HG03097 (cell line): ENCODE results near the gene PRODH.
"Not testable (repeated sequence)": the region's sequence is repeated elsewhere in the genome, so short reads cannot be mapped to it uniquely, and the experiment has no call there.

Experiments
- ATAC-seq: cut with Tn5 transposase; IDR thresholded peaks from one replicate; pipeline ENCODE4 v1.9.1; 2021; ENCODE audit not compliant: unreplicated experiment, low FRiP score

PRODH gene

DNA sequence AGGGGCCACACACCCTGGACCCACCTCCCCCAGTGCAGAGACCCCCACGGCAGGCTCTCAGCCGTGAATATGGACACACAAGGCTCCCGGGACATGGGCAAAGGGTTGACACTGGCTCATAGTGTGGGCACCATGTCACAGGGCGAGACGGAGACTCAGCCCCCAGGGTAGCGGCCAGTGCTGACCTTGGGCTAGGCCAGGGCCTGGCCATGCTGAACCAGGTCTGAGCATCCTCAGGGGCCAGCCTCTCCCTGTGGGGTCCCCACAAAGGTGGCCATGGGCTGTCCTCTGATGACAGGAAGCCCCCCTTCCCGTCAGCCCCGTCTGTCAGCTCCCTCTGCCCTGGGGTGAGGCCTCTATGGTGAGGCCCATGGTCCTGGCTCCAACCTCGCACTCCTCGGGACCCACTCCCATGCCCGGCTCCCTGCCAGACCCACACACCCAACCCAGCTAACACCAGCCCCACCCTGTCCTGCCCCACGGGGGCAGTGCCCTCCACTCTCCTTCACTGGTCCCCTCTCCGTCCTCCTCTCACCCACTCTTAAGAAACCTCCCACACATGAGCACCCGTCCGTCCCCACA lies 19.0 kb upstream of the PRODH start:
- ATAC-seq, result no peak

DNA sequence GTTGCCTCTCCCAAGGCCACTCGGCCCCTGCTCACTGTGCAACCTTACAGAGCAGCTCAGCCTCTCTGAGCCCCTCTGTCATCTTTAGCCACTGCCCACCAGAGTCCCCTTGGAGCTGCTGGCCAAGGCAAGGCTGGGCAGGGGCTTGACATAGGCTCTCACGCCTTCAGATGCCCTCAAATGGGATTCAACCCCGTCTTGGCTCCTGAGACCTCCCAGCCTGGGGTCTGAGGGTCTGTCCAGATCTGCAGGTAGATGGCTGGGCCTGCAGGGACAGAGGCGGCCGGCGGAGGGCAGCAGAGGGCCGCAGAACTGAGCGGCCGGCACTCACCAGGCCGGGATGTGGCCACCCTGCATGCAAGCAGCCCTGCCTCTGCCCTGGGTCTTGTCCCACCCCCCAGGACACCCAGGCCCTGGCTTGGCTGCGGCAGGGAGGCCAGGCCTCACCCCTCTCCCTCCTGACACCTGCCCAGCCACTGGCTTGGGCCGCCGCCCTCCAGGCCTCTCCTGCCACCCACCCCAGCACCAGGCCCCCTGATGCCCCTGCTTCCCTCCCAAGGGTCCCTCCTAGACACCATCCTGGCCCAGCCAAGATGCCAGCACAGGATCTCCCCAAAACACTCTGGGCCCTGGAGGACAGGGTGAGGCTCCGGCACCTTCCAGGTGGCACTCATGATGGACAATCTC lies 18.4 kb upstream of the PRODH start:
- ATAC-seq, result not testable (repeated sequence)

DNA sequence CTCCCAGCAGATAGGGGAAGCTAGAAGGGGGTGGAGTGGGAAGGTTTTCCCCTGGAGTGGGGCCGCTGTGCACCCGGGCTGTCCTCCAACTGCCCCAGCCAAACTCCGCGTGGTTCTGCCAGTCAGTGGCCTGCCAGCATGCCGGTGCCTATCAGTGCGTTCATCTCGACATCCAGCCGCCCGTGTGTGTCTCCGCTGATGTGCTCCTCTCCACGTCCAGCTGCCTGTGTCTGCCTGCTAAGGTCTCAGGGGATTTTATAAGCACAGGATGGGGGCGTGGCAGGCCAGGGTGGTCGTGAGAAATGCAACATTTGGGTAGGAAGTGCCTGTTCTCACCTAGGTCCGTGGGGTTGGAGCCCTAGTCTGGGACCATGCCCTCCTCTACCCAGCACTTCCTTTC lies 17.0 kb upstream of the PRODH start:
- ATAC-seq, result not testable (repeated sequence)

DNA sequence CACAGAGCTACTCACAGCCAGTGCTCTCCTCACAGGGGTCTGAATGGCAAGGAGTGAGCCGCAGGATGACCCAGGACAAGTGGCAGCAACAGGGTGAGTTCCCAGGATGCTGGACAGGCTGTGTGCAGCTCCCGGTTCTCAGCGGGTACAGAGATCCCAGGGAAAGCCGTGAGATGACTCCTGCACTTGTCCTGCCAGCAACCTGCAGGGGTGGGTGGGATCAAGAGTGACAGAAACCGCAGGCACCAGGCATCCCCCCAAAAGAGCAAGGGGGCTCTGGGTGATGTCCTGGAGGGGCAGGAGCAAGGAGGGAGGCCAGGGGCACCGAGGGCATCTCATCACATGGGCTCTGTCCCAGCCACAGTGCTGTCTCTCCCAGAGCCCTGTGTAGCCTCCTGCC lies 15.9 kb upstream of the PRODH start:
- ATAC-seq, result no peak

DNA sequence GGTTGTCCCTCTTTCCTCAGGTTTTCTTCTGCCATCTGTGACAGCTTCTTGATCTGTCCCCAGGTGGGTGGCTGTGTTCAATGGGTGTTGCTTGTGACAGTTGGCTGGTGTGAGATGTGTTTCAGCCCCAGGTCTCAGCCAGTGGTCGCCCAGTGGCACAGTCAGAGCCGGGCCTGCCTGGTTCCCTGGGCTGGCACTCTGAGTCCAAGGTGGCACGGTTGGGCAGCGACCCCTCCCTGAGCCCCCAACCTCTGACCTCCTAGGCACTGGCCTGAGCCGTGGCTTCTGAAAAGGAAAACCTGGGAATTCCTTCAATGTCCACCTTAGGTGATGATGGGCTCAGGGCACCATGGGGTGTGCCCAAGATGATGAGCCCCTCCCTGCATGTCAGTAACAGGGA lies 14.0 kb upstream of the PRODH start:
- ATAC-seq, result no peak

DNA sequence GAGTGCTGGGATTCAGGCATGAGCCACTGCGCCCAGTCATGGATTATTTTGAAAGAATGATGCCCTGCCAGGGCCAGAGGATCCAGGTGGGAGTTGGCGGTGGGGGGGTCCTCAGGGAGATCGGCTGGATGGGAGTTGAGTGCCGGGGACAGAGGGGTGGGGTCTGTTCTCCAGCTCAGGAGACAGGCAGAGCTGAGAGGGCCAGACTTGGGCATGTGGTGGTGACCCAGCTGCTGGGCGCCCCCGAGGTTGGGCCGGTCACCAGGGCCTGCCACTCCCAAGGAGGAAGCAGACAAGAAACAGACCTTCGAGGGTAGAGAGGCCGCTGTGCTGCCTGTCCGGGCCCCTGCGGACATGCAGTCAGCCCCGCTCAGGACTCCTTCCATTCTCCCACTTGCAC lies 11.8 kb upstream of the PRODH start:
- no peak for ATAC-seq

DNA sequence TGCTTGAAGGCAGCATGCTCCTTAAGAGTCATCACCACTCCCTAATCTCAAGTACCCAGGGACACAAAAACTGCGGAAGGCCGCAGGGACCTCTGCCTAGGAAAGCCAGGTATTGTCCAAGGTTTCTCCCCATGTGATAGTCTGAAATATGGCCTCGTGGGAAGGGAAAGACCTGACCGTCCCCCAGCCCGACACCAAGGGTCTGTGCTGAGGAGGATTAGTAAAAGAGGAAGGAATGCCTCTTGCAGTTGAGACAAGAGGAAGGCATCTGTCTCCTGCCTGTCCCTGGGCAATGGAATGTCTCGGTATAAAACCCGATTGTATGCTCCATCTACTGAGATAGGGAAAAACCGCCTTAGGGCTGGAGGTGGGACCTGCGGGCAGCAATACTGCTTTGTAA lies 11.0 kb upstream of the PRODH start:
- not testable (repeated sequence) for ATAC-seq

DNA sequence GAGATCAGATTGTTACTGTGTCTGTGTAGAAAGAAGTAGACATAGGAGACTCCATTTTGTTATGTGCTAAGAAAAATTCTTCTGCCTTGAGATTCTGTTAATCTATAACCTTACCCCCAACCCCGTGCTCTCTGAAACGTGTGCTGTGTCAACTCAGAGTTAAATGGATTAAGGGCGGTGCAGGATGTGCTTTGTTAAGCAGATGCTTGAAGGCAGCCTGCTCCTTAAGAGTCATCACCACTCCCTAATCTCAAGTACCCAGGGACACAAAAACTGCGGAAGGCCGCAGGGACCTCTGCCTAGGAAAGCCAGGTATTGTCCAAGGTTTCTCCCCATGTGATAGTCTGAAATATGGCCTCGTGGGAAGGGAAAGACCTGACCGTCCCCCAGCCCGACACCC lies 2.6 kb upstream of the PRODH start:
- ATAC-seq, result not testable (repeated sequence)

DNA sequence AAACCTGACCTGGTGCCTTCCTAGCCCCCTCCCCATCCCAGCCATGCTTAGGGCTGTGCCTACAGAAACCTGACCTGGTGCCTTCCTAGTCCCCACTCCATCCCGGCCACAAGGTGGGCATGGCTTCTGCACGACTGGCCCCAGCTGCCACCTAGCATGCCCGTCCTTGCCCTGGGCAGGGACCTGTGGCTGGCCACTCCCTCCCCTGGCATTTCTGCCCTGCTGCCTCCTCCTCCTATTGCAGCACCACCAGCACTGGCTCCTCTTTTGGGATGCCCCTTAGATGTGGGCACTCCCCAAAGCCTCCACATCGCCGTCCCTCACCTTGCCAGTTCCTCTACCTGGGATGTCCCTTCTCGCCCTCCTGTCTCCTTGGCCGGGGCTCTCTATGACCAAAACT lies 1.4 kb downstream of the PRODH start:
- not testable (repeated sequence) for ATAC-seq

DNA sequence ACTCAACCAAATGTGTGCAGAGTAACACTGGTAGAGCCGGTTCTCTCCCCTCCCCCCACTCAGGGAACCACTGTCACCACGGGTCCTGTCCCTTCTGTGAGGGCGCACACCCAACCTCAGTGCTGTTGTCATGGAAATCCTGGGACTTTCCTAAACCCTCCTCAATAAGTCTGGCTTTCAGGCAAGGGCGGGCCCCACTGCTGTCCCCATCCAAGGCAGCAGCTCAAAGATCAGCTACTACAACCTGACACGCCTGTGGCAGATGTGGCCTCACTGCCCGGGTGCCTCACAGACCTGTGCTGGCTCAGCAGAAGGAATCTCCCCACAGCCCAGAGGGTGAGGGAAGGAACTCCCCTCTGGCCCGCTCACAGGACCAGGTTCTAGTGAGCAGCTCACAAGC lies 2.2 kb downstream of the PRODH start:
- ATAC-seq, result no peak

DNA sequence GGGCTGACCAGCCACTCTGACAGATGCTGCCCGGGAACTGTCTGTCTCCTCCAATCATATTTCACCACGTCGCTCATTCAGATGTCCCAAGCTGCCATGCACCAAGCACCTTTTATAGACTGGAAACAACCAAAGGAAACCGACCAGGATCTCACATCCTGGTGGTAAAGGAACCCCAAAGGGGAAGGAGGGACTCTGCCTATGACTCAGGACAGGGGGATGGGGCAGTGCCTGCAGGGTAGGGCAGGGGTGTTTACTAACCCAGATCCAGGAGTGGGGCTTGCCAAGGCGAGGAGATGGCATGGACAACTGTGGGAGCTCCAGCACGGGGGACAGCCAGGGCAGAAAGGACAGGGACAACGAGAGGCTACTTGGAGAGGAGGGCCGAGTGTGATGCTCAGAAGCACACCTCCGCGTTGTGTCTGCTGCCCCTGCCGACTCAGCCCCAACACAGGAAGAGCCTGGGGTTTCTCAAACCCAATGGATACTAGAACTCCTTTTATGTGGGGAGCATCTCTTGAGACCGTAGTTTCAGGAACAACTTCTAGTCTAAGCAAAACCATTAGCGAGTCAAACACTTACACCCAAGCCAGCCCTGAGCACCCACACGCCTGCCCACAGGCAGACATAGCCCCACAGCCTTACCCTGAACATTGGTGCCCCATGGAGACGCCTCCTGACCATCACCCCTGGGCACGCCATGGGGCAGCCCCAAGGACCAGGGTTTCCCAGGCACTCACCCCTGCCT lies 4.0 kb downstream of the PRODH start:
- ATAC-seq, result no peak

DNA sequence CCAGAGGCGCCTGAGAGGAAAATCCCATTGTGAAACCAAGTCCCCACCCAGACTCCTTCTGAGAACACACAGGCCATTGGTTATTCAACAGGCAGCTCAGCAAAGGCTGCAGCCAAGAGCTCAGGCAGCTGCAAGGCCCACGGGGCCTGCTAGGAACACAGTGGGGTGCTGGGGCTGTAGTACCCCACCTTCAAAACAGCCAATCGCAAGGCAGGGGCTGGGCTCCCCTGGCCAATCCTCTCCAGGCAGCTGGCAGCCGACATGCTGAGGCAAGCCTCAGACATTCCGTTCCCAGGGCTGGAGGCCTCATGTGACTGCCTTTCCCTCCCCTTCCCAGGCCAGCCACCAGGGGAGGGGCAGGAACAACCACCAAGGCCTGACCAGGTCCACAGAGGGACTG lies 6.6 kb downstream of the PRODH start:
- ATAC-seq, result no peak

DNA sequence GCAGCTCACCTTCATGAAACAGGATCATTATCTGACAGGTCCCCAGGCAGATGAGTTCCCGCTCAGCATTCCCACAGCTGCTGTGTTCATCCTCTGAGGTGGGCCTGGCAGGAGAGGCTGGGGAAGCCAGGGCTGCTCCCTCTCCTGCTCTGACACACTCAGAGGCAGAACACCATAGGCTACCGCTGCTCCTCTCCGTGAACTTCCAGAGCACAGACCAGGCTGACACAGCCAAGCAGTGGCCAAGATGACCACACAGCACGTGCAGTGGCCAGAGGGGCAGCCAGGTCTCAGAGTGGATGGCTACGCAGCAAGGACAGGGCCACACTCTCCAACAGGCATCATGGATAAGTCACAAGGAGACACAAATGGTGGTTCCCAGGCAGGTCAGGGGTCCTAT lies 8.5 kb downstream of the PRODH start:
- ATAC-seq, result no peak

DNA sequence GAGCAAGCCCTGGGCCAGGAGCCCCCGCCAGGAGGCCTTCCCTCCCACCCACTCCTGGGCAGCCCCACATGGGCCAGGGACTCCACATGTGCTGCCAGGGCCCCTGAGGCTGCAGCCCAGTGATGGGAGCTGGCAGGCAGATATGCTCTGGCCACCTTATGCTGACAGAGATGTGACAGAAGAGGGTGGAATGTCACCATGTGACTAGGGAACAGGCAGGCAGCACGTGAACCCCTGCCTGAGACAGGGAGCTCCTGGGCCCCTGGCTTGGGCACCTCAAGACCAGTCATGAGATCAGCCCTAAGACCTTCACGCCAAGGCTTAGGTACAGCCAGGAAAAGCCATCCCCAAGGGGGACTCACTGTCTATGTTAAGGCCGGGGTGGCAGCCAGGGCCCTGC lies 9.1 kb downstream of the PRODH start:
- ATAC-seq, result no peak

DNA sequence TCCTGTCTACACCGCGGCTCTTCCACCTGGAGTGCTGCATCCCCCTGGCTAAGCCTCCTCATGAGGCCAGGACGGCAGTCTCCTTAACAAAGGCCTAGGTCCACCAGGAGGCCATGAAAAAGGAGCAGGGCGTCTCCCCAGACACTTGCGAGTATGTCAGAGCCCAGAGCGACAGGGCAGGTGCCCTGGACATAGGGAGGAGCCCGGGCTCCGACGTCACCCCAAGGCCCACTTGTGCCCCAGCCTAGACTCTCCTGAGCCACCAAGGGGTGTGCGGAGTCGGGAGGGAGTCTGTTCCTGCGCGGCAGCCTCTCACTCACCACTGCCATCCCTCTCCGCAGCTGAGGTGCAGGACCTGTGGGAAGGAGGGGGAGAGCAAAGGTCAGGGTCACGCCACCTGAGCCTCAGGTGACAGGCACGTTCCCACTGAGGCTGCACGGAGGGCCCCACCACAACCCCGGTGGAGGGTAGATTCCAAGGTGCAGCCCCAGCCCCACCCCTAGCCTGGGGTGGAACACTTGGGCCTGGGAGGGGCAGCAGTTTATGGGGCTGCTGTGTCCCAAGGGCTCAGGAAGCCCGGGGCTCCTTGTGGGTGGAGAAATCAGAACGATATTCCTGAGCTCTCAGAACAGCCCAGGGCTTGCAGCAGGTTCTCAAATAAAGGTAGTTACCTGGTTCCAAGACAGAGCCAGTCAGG lies 10.6 kb downstream of the PRODH start:
- ATAC-seq, result no peak

DNA sequence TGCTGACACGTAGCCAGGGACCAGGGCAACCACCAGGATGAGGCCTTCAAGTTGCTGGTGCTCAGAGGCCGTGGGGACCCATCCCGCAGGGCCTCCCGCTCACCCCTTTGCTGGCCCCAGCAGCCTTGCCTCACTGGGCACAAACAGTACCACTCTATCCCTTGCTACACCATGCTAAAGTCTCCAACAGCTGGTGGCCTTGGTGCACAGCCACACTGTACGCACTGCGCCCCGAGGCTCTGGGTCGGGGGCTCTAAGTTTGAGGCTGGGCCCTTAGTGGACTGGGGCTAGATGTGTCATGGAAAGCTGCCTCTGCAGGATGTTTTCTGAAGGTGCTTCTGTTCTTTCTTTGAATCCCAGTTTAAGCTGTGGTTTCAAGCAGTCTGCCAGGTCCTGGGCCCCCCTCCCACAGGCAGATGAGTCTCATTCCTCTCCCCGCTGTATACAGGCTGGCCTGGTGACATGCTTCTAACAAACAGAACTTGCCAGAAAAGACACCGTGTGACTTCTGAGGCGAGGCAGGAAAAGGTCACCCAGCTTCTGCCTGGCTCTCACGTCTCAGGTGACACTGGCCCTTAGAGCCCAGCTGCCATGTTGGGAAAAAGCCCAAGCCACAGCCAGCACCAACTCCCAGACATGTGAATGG lies 15.7 kb downstream of the PRODH start:
- not testable (repeated sequence) for ATAC-seq

DNA sequence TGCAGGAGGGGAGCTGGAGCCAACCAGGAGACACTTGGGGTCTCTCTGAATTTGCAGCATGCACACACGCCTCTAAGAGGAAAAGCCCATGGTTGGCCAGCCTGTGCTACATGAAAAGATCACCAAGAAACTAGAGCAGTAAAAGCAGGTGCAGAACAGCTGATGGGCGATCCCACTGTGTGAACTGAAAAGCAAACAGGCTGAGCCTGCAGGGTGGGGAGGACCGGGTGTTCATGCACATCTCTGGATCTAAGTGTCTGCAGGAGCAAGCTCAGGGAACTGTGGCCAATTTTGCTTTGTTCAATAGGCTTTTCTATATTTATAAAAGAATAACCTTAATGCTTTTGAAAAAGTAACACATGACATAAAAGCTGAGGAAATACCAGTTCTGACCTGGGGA lies 18.3 kb downstream of the PRODH start:
- not testable (repeated sequence) for ATAC-seq

DNA sequence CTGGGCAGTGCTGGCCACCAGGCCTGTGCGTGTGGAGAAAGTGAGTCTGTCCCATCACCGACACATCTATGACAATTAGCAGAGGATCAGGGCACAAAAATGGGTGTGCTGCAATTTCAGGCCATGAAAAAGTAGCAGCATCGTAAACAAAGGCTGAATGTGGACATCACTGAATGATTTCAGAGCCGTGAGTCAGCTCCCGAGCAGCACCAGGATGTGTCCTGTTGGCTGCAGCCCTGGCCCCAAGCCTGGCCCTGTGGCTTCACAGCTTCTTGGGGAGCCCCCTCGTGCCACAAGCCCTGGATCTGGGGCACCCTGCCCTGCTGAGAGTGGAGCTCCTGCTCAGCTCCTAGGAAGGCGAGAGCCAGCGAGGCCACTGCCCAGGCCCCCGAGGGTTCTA lies 20.5 kb downstream of the PRODH start:
- not testable (repeated sequence) for ATAC-seq

DNA sequence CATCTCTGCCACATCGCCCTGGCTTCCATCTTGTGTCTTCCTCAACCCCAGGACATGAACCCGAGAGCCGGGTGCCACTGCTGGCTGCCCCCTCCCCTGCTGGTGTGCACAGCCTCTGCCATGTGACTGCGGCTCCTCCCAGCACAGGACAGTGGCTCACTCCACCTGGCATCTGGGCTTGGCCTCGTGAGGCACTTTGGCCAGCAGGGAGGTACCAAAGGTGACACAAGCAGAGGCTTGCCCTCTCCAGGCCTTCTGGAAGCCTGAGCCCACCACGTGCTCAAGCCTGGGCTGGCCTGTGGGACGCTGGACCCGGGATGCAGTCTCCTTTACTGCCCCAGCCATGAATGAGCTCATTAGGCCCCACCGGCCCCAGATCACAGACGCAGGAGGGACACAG lies 21.5 kb downstream of the PRODH start:
- not testable (repeated sequence) for ATAC-seq

DNA sequence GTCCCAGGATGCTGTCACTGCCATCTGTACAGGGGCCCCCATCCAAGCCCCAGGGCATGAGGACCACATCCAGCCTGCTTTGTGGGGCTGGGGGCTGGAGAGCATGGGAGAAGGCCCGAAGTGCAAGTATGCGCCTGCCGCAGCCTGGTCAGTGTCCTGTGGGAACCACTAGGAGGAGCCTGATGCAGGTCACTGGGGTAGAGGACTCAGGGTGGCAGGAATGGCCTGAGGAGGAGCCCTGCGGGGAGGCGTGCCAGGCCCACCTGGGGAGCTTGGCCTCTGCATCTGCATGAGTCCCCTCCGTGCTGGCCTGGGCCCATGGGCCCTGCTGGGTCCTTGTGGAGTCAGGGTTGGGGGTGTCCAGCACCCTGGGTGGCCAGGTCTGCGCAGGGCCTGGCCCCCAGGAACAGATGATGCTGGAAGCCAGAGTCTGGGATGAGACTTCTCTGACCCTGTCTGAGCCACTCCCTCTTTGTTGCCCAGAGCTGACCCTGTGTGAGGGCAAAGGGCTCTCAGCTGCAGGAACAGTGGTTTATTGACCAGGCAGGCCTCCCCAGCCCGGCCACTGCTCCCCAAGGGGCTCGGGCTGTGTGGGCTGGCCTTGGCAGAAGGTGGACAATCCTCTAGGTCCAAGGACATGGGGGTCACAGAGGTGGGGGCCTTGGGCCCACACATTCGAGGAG lies 23.7 kb downstream of the PRODH start:
- not testable (repeated sequence) for ATAC-seq
